Measurements from ENCODE around the gene ST6GALNAC3.

The ST6GALNAC3 gene

GRCh38 chr1:76300556-76300955, 226.0 kb downstream of the ST6GALNAC3 start:
- DNase-seq: no peak
- Histone ChIP-seq H3K4me3 (ENCODE audit: low read depth, low read length) (no peak overlapping the region), H3K27ac (no peak overlapping the region), H3K36me3 (replicated peaks) (no peaks in the 10 kb centered on the region), H3K27me3 (replicated peaks) (no peaks in the 10 kb centered on the region)
- in situ Hi-C loops (cut with HindIII; ENCODE audit: low pct_ligation_motif_present, low sequenced_read_pairs): no loop called here
- TF ChIP-seq CTCF (IDR thresholded peaks at IDR 0.05; ENCODE audit: low read depth, low read length, missing control alignments): no peak

GRCh38 chr1:76302711-76303339, 228.3 kb downstream of the ST6GALNAC3 start:
- TF ChIP-seq CTCF (IDR thresholded peaks at IDR 0.05; ENCODE audit: low read depth, low read length, missing control alignments): no peak

GRCh38 chr1:76303340-76303717, 228.8 kb downstream of the ST6GALNAC3 start:
- DNase-seq: no peak
- TF ChIP-seq CTCF (IDR thresholded peaks at IDR 0.05; ENCODE audit: low read depth, low read length, missing control alignments): no peak
- H3K36me3 ChIP-seq (replicated peaks): no peaks in the 10 kb centered on the region
- no peak overlapping the region for H3K4me3 ChIP-seq (ENCODE audit: low read depth, low read length)
- no peaks in the 10 kb centered on the region for H3K27me3 ChIP-seq (replicated peaks)
- H3K27ac ChIP-seq: no peak overlapping the region
- in situ Hi-C loops (cut with HindIII; ENCODE audit: low pct_ligation_motif_present, low sequenced_read_pairs): no loop called here

More at GRCh38 chr1:76302711-76303339, 228.3 kb downstream of the ST6GALNAC3 start:
- no peak overlapping the region for H3K4me3 ChIP-seq (ENCODE audit: low read depth, low read length)
- no peaks in the 10 kb centered on the region for H3K27me3 ChIP-seq (replicated peaks)
- DNase-seq: no peak
- no peak overlapping the region for H3K27ac ChIP-seq
- in situ Hi-C loops (cut with HindIII; ENCODE audit: low pct_ligation_motif_present, low sequenced_read_pairs): no loop called here
- H3K36me3 ChIP-seq (replicated peaks): no peaks in the 10 kb centered on the region

GRCh38 chr1:76313304-76313703, 238.8 kb downstream of the ST6GALNAC3 start:
- no peaks in the 10 kb centered on the region for H3K36me3 ChIP-seq (replicated peaks)
- no peak for DNase-seq
- no peak for TF ChIP-seq CTCF (IDR thresholded peaks at IDR 0.05; ENCODE audit: low read depth, low read length, missing control alignments)
- no peak overlapping the region for H3K4me3 ChIP-seq (ENCODE audit: low read depth, low read length)
- no peak overlapping the region for H3K27ac ChIP-seq
- in situ Hi-C loops (cut with HindIII; ENCODE audit: low pct_ligation_motif_present, low sequenced_read_pairs): no loop called here
- no peaks in the 10 kb centered on the region for H3K27me3 ChIP-seq (replicated peaks)

- no peak for TF ChIP-seq CTCF (IDR thresholded peaks at IDR 0.05; ENCODE audit: low read depth, low read length, missing control alignments)
- Histone ChIP-seq H3K27me3 (replicated peaks) (no peaks in the 10 kb centered on the region), H3K36me3 (replicated peaks) (no peaks in the 10 kb centered on the region), H3K27ac (no peak overlapping the region), H3K4me3 (ENCODE audit: low read depth, low read length) (no peak overlapping the region)
- in situ Hi-C loops (cut with HindIII; ENCODE audit: low pct_ligation_motif_present, low sequenced_read_pairs): no loop called here
- DNase-seq: no peak
These were observed 240.2 kb downstream of the ST6GALNAC3 start for GRCh38 chr1:76314730-76315129.

- in situ Hi-C loops (cut with HindIII; ENCODE audit: low pct_ligation_motif_present, low sequenced_read_pairs): no loop called here
- no peaks in the 10 kb centered on the region for H3K27me3 ChIP-seq (replicated peaks)
- no peak for DNase-seq
- H3K27ac ChIP-seq: no peak overlapping the region
- H3K4me3 ChIP-seq (ENCODE audit: low read depth, low read length): no peak overlapping the region
- TF ChIP-seq CTCF (IDR thresholded peaks at IDR 0.05; ENCODE audit: low read depth, low read length, missing control alignments): no peak
- H3K36me3 ChIP-seq (replicated peaks): no peaks in the 10 kb centered on the region
These were observed 242.9 kb downstream of the ST6GALNAC3 start for GRCh38 chr1:76317299-76317900.
